ENCODE measurements around the gene CCDC194.

Gene CCDC194

DNA sequence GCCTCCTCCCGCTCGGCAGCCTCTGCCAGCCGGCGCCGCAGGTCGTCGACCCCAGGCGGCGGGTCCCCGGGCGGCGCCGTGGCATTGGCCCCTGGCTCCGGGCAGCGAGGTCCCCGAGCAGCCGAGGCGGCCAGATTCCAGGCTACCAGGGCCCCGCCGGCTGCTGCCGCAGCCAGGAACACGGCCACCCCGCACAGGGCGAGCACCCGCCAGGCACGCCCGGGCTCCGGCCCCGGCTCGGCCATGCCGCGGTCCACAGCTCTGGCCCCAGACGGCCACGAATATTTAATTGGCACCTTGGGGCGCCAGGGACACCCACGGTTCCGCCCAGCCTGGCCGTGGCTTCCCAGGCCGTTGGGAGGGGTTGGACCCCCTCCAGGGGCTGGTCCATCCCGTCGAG is at the start of gene CCDC194:
CCDC194 (minus strand) TSS at position 283 of the 400 bp plus-strand sequence; CDS start at position 245, 38 bp downstream.
- Mint-ChIP-seq H3K9me3 (peaks cover 4% of the 10 kb centered on the region), H3K27ac (peak within 1 kb of the TSS; percentile 52), H3K36me3 (ENCODE audit: low read depth) (peaks cover 2% of the 10 kb centered on the region), H3K27me3 (peaks cover 7% of the 10 kb centered on the region), H3K4me1 (ENCODE audit: low read depth) (peaks cover 28% of the 10 kb centered on the region), H3K4me3 (no peak within 1 kb of the TSS)

DNA sequence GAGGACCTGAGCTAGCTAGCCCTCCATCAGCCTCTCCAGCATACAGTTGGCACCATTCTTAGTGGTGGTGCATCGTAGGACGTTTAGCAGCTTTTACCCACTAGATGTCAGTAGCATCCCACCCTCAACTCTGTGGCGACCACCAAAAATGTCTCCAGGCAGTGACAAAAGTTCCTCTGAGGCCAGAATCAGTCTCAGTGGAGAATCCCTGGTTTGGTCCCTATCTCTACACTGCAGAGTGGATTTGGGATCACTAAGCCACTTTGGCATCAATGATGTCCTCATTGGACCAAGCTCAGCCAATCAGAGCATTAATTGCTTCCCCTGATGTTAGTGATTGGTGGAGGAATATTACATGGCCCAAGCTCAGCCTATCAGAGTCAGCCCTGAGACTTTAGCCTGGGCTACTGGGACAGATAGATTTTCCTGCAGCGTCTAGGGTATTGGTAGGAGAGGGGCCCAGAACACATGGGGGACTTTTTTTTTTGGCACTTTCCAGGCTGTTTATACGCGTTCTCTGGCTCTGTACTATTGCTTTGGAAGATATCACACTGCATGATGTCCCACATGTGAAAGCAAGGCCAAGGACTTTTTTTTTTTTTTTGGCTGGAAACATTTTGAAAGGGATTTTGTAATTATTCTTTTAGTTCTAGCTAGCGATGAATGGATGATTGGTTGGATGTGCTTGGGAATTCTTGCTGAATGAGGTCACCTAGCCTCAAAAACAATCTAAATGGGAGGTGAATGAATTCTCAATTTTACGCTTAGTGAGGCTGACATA is 47.4 kb upstream of the CCDC194 start:
- Mint-ChIP-seq H3K4me1 (ENCODE audit: low read depth) (no peaks in the 10 kb centered on the region), H3K27ac (no peak overlapping the region), H3K9me3 (no peaks in the 10 kb centered on the region), H3K27me3 (no peaks in the 10 kb centered on the region), H3K36me3 (ENCODE audit: low read depth) (no peaks in the 10 kb centered on the region), H3K4me3 (no peak overlapping the region)

GRCh38 chr19:17436874-17437267 is 42.9 kb upstream of the CCDC194 start:
- no peak overlapping the region for H3K27ac Mint-ChIP-seq
- no peak overlapping the region for H3K4me3 Mint-ChIP-seq
- no peaks in the 10 kb centered on the region for H3K27me3 Mint-ChIP-seq
- H3K9me3 Mint-ChIP-seq = no peaks in the 10 kb centered on the region
- no peaks in the 10 kb centered on the region for H3K4me1 Mint-ChIP-seq (ENCODE audit: low read depth)
- H3K36me3 Mint-ChIP-seq (ENCODE audit: low read depth) = no peaks in the 10 kb centered on the region

DNA sequence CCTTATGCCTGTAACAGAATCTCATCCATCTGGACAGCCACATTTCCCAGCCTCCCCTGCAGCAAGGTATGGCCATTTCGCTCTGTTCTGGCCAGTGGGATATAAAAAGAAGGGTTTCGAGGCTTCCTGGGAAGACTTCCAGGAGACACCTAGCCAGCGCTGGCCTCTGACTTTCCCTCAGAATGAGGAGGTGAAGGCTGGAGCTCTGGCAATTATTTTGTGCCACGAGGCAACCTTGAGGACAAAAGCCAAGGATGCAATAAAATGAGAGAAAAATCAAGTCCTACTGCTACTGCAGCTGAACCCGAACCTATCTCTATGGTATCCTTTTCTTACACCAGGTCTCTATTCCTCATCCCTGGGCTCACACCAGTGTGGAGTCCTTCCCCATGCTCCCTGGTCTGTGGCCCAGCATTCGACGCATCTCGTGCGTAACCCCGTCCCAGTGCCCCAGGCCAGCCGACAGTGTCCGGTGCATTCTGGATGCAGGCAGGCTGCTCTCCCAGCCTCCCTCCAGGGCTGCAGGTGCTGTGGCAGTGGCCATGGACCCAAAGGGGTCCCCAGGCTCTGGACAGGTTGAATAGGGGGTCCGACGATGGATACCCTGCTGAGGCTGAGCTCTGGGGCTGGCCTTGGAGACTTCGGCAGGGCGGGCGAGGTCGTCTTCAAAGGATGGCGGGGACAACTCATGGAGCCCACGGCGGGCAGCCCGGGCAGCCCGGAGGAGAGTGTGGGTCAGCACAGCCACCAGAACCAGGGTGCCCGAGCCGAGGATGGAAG is 42.3 kb upstream of the CCDC194 start:
- H3K27ac Mint-ChIP-seq = no peak overlapping the region
- H3K4me3 Mint-ChIP-seq = no peak overlapping the region

DNA sequence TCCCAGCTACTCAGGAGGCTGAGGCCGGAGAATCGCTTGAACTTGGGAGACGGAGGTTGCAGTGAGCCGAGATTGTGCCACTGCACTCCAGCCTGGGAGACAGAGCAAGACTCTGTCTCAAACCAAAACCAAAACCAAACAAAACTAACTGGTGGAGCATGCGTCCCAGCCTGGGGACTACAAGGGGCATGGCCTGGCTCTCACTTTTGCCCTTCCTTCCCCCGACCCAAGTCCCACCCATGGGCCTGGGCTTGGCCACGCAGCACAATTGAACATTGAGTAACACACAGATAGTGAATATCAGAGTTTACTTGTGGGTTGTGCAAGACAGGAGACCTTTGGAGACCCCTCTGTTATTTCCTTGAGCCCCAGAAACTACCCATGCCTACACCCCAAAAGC is 41.2 kb upstream of the CCDC194 start:
- H3K4me1 Mint-ChIP-seq (ENCODE audit: low read depth) = no peaks in the 10 kb centered on the region
- H3K27ac Mint-ChIP-seq = no peak overlapping the region
- H3K9me3 Mint-ChIP-seq = no peaks in the 10 kb centered on the region
- no peaks in the 10 kb centered on the region for H3K36me3 Mint-ChIP-seq (ENCODE audit: low read depth)
- no peak overlapping the region for H3K4me3 Mint-ChIP-seq
- H3K27me3 Mint-ChIP-seq = no peaks in the 10 kb centered on the region

More for the DNA sequence above, 42.3 kb upstream of the CCDC194 start:
- Mint-ChIP-seq H3K27me3 (no peaks in the 10 kb centered on the region), H3K4me1 (ENCODE audit: low read depth) (no peaks in the 10 kb centered on the region), H3K9me3 (no peaks in the 10 kb centered on the region), H3K36me3 (ENCODE audit: low read depth) (no peaks in the 10 kb centered on the region)

- Mint-ChIP-seq H3K4me3 (no peak overlapping the region), H3K36me3 (ENCODE audit: low read depth) (no peaks in the 10 kb centered on the region), H3K27ac (no peak overlapping the region), H3K9me3 (no peaks in the 10 kb centered on the region), H3K27me3 (no peaks in the 10 kb centered on the region), H3K4me1 (ENCODE audit: low read depth) (no peaks in the 10 kb centered on the region)
Measured at GRCh38 chr19:17431417-17431816, 37.4 kb upstream of the CCDC194 start.

DNA sequence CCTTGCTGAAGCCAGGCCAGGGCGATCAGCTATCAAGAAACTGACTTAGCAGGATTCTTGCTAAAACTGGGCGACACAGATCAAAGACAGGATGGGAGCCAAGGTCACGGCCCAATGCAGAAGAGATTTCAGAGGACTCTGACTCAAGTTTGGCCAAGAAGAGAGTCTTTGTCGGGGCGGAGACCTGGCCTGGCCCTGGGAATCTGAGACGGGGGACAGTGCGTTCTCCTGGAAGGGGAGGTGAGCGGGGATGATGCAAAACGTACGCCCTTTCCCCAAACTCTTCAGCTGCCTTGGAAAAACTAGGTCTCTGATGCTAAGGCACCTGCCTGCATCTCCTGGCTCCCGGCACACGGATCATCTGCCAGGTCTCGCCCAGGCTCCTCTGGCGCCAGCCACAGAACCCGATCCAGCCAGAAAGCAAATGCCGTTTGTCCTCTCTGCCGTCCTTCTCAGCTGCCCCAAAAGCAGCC is 35.7 kb upstream of the CCDC194 start:
- Mint-ChIP-seq H3K4me3 (no peak overlapping the region), H3K27me3 (no peaks in the 10 kb centered on the region), H3K4me1 (ENCODE audit: low read depth) (no peaks in the 10 kb centered on the region), H3K9me3 (no peaks in the 10 kb centered on the region), H3K27ac (no peak overlapping the region), H3K36me3 (ENCODE audit: low read depth) (no peaks in the 10 kb centered on the region)

- Mint-ChIP-seq H3K4me1 (ENCODE audit: low read depth) (peaks cover 7% of the 10 kb centered on the region), H3K4me3 (no peak overlapping the region), H3K9me3 (no peaks in the 10 kb centered on the region), H3K27me3 (no peaks in the 10 kb centered on the region), H3K27ac (no peak overlapping the region), H3K36me3 (ENCODE audit: low read depth) (no peaks in the 10 kb centered on the region)
Measured at GRCh38 chr19:17424743-17425365, 30.9 kb upstream of the CCDC194 start.

- Mint-ChIP-seq H3K9me3 (no peaks in the 10 kb centered on the region), H3K36me3 (ENCODE audit: low read depth) (no peaks in the 10 kb centered on the region)
Measured at GRCh38 chr19:17423429-17424208, 29.6 kb upstream of the CCDC194 start.

DNA sequence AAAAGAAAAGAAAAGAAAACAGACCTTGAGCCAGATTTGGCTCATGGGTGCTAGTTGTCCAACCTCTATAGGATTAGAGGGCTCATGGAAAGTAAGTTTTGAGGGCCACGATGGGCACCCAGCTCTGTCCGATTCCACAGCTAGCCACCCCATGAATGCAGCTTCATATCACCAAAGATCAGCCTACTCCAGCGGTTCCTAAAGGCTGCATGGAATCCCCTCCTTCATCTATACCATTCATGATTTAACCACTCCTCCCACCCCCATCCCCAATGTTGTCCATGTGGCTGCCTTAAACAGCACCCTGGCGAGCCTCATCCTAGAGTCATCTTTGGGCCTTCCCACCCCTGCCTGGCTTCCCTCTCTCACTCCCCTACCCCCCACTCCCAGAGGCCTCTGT is 27.9 kb upstream of the CCDC194 start:
- no peak overlapping the region for H3K27ac Mint-ChIP-seq
- H3K4me3 Mint-ChIP-seq = no peak overlapping the region
- no peaks in the 10 kb centered on the region for H3K27me3 Mint-ChIP-seq
- no peaks in the 10 kb centered on the region for H3K9me3 Mint-ChIP-seq
- H3K4me1 Mint-ChIP-seq (ENCODE audit: low read depth) = peaks cover 18% of the 10 kb centered on the region
- no peaks in the 10 kb centered on the region for H3K36me3 Mint-ChIP-seq (ENCODE audit: low read depth)

More at GRCh38 chr19:17423429-17424208, 29.6 kb upstream of the CCDC194 start:
- H3K4me3 Mint-ChIP-seq = no peak overlapping the region
- H3K4me1 Mint-ChIP-seq (ENCODE audit: low read depth) = peaks cover 17% of the 10 kb centered on the region
- H3K27me3 Mint-ChIP-seq = no peaks in the 10 kb centered on the region
- no peak overlapping the region for H3K27ac Mint-ChIP-seq

GRCh38 chr19:17420475-17420924 is 26.5 kb upstream of the CCDC194 start:
- H3K27ac Mint-ChIP-seq = peak overlapping the region; percentile 34
- peaks cover 4% of the 10 kb centered on the region for H3K36me3 Mint-ChIP-seq (ENCODE audit: low read depth)
- H3K4me3 Mint-ChIP-seq = peak overlapping the region; percentile 92
- H3K27me3 Mint-ChIP-seq = no peaks in the 10 kb centered on the region
- no peaks in the 10 kb centered on the region for H3K9me3 Mint-ChIP-seq
- peaks cover 18% of the 10 kb centered on the region for H3K4me1 Mint-ChIP-seq (ENCODE audit: low read depth)

DNA sequence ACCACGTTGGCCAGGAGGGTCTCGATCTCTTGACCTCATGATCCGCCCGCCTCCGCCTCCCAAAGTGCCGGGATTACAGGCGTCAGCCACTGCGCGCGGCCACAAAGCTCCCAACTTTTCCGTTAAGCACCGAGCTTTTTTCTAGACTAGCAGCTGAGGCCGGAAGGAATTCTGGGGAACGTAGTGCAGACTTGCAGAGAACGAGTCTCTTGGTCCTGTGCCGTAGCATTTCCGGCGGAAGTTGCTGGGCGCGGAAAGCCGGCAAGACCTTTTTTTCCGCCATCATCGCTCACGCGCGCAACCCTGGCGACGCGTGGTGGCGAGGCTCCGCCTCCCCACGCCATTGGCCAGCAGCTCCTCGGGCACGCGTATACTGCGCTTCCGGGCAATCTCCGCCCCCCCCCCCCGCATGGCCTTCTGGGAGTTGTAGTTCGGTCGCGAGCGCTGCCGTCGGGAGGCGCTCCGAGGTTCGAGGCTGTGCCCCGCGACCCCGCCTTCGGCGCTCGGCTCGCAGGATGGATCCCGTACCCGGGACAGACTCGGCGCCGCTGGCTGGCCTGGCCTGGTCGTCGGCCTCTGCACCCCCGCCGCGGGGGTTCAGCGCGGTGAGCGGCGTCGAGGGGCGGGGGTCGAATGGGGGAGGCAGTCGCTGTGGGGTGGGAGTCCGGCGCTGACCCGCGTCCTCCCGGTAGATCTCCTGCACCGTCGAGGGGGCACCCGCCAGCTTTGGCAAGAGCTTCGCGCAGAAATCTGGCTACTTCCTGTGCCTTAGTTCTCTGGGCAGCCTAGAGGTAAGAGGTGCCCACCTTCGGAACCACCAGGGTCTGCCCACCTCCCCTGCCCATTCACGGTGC is 25.9 kb upstream of the CCDC194 start, which contains the start of gene MVB12A:
MVB12A (plus strand) TSS at position 427 of the 854 bp plus-strand sequence; CDS start at position 516, 89 bp downstream.
- Mint-ChIP-seq H3K27ac (peak within 1 kb of the TSS; percentile 90), H3K9me3 (no peaks in the 10 kb centered on the region), H3K36me3 (ENCODE audit: low read depth) (peaks cover 10% of the 10 kb centered on the region), H3K27me3 (no peaks in the 10 kb centered on the region), H3K4me3 (peak within 1 kb of the TSS; percentile 92), H3K4me1 (ENCODE audit: low read depth) (peaks cover 18% of the 10 kb centered on the region)

- Mint-ChIP-seq H3K9me3 (no peaks in the 10 kb centered on the region), H3K4me1 (ENCODE audit: low read depth) (peaks cover 18% of the 10 kb centered on the region), H3K36me3 (ENCODE audit: low read depth) (peaks cover 10% of the 10 kb centered on the region), H3K27ac (peak overlapping the region; percentile 90), H3K27me3 (no peaks in the 10 kb centered on the region), H3K4me3 (peak overlapping the region; percentile 92)
Measured at GRCh38 chr19:17419154-17419620, 25.2 kb upstream of the CCDC194 start.
